PC-3 (cell line): ENCODE measurements around the gene MAGEB3.

Experiments used
- CTCF ChIP-seq: fragments of 300-600 bp; sonication (generic); conservative IDR thresholded peaks from 2 replicates; pipeline ENCODE4 v1.5.1; 2017; ENCODE audit warnings: antibody characterized with exemption, low read depth, mild to moderate bottlenecking, low read length
- EZH2 ChIP-seq: fragments of 300-600 bp; sonication (generic); IDR thresholded peaks from one replicate; pipeline ENCODE4 v1.6.1; 2017; ENCODE audit warnings: antibody characterized with exemption, mild to moderate bottlenecking, low read length; ENCODE audit not compliant: unreplicated experiment
- EZH2phosphoT487 ChIP-seq: fragments of 300-600 bp; sonication (generic); IDR thresholded peaks from 2 replicates; pipeline ENCODE4 v1.6.1; 2018; ENCODE audit warnings: mild to moderate bottlenecking, antibody characterized with exemption, low read length, borderline replicate concordance

GRCh38 chrX:30217465-30217864, 13.0 kb upstream of the MAGEB3 start:
- TF ChIP-seq CTCF (no peak), EZH2phosphoT487 (no peak), EZH2 (no peak)
